Neutrophil (primary cell): ENCODE measurements around the gene CIB1.

Experiments used
- H3K27ac ChIP-seq: fragments of 200-600 bp; sonication (generic); 2 replicates; pipeline ENCODE4 v1.5.1; 2016; ENCODE audit warnings: mild to moderate bottlenecking, moderate library complexity
- H3K27me3 ChIP-seq: fragments of 200-600 bp; sonication (generic); 2 replicates; pipeline ENCODE4 v1.6.0; 2016; ENCODE audit warnings: mild to moderate bottlenecking
- H3K36me3 ChIP-seq: fragments of 200-600 bp; sonication (generic); 2 replicates; pipeline ENCODE4 v1.5.1; 2017
- H3K4me1 ChIP-seq, 2 experiments: fragments of 200-600 bp in 1 of 2; sonication (generic) in 1 of 2; 1 replicate in 1 of 2; 2 replicates in 1 of 2; pipeline versions ENCODE4 v1.5.1 to v1.6.1; 2013 to 2016; ENCODE audit warnings: low read depth in 1 of 2, low read length in 1 of 2, mild to moderate bottlenecking in 1 of 2, moderate library complexity in 1 of 2; ENCODE audit not compliant: control insufficient read depth in 1 of 2, insufficient read depth in 1 of 2
- H3K4me3 ChIP-seq, 2 experiments: fragments of 200-600 bp in 1 of 2; sonication (generic) in 1 of 2; 1 replicate in 1 of 2; 2 replicates in 1 of 2; pipeline ENCODE4 v1.5.1; 2013 to 2016; ENCODE audit warnings: low read depth in 1 of 2, low read length in 1 of 2, mild to moderate bottlenecking in 1 of 2, moderate library complexity in 1 of 2
- H3K9me3 ChIP-seq: fragments of 200-600 bp; sonication (generic); 2 replicates; pipeline ENCODE4 v1.5.1; 2016
- TF ChIP-seq, protein P1 (sequence below): fragments of 200-600 bp; sonication (generic); IDR thresholded peaks from 2 replicates; pipeline ENCODE4 v1.5.1; 2016; ENCODE audit warnings: antibody characterized with exemption

Gene CIB1

DNA sequence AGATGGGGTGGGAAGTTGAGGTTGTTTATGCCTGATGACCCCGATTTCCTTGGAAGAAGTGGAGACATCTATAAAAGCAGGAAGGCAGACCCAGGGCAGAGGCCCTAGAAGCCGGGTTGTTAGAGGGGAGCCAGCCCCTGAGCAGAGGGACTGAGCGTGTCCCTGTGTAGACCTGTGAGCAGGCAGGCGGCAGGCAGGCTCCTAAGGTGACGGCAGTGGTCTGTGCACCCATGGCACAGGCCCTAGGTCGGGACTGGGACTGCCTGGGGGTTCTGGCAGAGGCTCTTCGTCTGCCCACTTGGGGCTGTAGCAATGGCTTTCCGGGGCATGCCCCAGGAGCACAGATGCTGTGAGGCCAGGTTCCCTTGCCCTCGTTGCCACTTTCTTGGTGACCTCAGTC, 22.7 kb downstream of the CIB1 start:
- H3K9me3 ChIP-seq = no peaks in the 10 kb centered on the region
- H3K27ac ChIP-seq = peak overlapping the region; percentile 79
- peaks cover 59% of the 10 kb centered on the region for H3K36me3 ChIP-seq
- H3K27me3 ChIP-seq = no peaks in the 10 kb centered on the region
- H3K4me1 ChIP-seq = peaks cover 62 to 65% of the 10 kb centered on the region in 2 experiments
- peak overlapping the region in 1 of 2 experiments; percentile 45 for H3K4me3 ChIP-seq
- TF ChIP-seq, protein P1, sequence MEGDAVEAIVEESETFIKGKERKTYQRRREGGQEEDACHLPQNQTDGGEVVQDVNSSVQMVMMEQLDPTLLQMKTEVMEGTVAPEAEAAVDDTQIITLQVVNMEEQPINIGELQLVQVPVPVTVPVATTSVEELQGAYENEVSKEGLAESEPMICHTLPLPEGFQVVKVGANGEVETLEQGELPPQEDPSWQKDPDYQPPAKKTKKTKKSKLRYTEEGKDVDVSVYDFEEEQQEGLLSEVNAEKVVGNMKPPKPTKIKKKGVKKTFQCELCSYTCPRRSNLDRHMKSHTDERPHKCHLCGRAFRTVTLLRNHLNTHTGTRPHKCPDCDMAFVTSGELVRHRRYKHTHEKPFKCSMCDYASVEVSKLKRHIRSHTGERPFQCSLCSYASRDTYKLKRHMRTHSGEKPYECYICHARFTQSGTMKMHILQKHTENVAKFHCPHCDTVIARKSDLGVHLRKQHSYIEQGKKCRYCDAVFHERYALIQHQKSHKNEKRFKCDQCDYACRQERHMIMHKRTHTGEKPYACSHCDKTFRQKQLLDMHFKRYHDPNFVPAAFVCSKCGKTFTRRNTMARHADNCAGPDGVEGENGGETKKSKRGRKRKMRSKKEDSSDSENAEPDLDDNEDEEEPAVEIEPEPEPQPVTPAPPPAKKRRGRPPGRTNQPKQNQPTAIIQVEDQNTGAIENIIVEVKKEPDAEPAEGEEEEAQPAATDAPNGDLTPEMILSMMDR = no peak

DNA sequence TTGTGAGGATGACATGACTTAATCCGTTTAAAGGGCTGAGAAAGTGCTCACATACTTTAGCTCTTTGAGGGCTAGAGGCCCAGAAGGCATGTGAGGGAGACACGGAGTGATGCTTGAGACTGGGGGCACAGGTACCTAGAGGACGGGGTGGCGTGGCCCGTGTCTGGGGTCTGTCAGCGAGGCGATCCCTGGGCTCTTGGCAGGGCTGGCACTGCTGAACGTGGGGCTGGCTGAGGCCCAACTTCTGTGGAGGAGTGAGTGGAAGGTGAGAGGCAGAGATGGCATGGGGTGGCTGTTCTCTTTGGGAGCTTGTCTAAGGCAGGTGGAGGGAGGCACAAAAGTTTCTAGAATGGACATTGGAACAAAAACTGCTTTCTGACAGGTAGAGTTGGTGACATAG, 23.1 kb downstream of the CIB1 start:
- H3K36me3 ChIP-seq = peaks cover 62% of the 10 kb centered on the region
- TF ChIP-seq, protein P1 = no peak
- peak overlapping the region; percentile 79 for H3K27ac ChIP-seq
- peaks cover 66 to 69% of the 10 kb centered on the region in 2 experiments for H3K4me1 ChIP-seq
- no peak overlapping the region for H3K4me3 ChIP-seq
- H3K27me3 ChIP-seq = no peaks in the 10 kb centered on the region
- H3K9me3 ChIP-seq = no peaks in the 10 kb centered on the region

DNA sequence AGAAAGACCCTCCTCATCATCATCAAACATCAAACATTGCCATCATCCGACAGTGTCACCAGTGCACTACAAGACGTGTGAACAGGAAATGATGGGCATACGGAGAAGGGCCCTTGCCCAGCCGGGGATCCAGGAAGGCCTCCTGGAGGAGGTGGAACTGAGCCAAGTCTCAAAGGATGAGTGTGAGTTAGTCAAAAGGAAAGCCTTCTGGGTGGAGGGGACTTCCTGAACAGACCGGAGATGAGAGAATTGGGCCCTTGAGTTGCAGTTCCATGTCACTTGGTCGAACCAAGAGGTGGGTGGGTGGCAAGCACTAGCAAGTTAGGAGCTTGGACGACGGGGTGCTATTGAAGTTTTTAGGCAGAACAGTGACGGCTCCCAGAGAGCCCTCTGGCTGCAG, 24.1 kb downstream of the CIB1 start:
- Histone ChIP-seq H3K27me3 (no peaks in the 10 kb centered on the region), H3K4me1 (peaks cover 72 to 76% of the 10 kb centered on the region in 2 experiments), H3K4me3 (no peak overlapping the region), H3K36me3 (peaks cover 72% of the 10 kb centered on the region), H3K9me3 (no peaks in the 10 kb centered on the region), H3K27ac (peak overlapping the region; percentile 79)
- TF ChIP-seq, protein P1 = no peak

DNA sequence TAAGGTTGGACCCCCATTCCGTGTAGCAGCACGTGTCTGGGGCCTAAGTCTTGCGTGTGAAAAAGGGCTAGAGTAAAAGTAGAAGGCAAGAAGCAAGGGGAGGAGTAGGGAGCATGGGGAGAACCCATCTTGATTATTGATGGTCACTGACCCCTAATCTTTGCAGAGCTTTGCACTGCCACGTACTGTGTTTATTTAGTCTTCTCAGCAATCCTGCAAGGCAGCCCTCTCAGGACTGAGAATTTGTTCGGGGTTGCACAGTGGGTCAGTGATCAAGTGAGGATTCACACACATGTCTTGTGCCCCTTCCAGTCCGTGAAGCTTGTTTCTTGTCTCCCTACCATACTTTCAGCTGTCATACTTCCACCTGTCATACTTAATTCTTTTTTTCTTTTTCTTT, 25.4 kb downstream of the CIB1 start:
- Histone ChIP-seq H3K27me3 (no peaks in the 10 kb centered on the region), H3K4me1 (peaks cover 72 to 79% of the 10 kb centered on the region in 2 experiments), H3K4me3 (no peak overlapping the region), H3K27ac (no peak overlapping the region), H3K36me3 (peaks cover 84% of the 10 kb centered on the region), H3K9me3 (no peaks in the 10 kb centered on the region)
- TF ChIP-seq, protein P1 = no peak

DNA sequence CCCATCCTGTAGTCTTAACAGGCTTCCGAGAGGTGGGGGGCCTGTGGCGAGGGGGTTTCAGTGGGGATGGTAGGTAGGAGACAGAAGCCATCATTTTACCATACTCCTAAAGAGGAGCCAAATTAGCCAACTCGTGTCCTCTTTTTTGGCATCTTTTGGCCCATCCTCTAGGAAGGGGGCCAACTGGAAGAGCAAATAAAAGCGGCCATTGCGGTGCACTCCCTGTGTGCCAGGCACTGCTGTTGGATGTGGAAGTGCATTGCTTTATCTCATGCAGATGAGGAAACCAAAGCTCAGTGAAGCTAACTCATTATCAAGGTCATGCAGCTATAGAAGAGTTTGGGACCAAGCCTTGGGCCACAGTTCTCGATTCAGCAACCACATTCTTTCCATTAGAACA, 26.5 kb downstream of the CIB1 start:
- Histone ChIP-seq H3K27ac (no peak overlapping the region), H3K4me3 (no peak overlapping the region), H3K36me3 (peaks cover 81% of the 10 kb centered on the region), H3K27me3 (peaks cover 3% of the 10 kb centered on the region), H3K4me1 (peaks cover 72 to 78% of the 10 kb centered on the region in 2 experiments), H3K9me3 (no peaks in the 10 kb centered on the region)
- TF ChIP-seq, protein P1 = no peak

DNA sequence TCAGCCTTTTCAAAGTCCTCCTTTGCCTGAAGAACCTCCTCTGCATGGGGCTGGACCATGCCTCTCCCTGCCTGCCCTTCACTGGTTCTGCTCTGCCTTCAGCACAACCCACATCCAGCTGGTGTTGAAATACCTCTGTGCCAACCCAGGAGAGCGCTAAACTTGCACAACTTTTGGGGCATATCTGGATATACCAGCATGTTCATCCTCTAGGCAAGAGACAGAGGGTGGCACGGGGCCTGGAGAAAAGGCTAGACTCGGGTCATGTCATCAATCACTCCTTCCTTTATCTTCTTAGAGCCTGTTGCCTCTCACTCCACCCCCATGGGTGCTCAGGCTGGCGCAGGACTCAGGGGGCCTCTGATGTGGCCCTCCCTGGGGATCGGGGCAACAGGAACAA, 27.9 kb downstream of the CIB1 start:
- peaks cover 67 to 78% of the 10 kb centered on the region in 2 experiments for H3K4me1 ChIP-seq
- H3K27ac ChIP-seq = peak overlapping the region; percentile 65
- TF ChIP-seq, protein P1 = no peak
- peaks cover 74% of the 10 kb centered on the region for H3K36me3 ChIP-seq
- H3K4me3 ChIP-seq = peak overlapping the region in 1 of 2 experiments; percentile 3
- peaks cover 7% of the 10 kb centered on the region for H3K27me3 ChIP-seq
- H3K9me3 ChIP-seq = no peaks in the 10 kb centered on the region
